Measurements from ENCODE around the gene ARHGAP4. TPM values are rescaled to one million over a fixed set of nuclear protein-coding genes. Genes with fewer than 3 reads are reported as not detected.

Gene ARHGAP4
- total RNA-seq, 1 donor from 2014 or later: 49.4 TPM

GRCh38 chrX:153868576-153869472 is 57.2 kb downstream of the ARHGAP4 start:
- DNase-seq (ENCODE audit: low spot score): no peak

DNA sequence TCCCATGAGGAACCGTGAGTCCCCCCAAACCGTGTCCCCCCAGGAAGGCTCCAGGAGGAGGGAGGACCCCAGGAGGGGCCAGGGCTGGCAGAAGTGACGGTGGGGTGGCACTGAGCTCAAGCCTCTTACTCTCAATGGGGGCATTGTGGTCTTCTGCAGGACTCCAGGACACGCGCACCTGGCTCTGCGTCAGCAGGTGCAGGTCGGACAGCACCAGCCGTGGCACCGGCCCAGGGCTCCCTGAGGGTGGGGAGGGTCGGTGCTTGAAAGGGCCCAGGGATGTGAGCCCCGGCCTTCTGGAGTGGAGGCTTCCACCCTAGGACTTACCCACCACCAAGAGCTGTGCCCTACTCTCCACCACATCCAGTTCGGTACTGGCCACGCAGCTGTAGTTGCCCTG is 58.4 kb downstream of the ARHGAP4 start:
- no peak for DNase-seq (ENCODE audit: low spot score)

DNA sequence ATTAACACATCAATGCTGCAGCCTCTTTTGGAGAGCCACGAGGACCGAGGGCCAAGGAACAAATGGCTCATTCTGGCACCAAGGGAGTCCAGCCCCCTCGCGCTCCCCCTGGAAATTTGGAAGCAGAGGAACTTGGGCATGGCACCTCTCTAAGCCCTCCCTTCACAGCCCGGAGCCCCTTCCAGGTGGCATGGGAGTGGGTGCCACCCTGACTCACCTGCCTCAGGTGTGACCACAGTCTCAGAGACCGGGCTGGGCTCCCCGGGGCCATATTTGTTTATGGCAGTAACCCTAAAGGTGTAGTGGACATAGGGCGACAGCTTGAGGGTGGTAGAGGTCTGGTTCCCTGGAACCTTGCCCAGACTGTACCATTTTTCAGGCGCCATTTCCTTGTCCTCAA is 58.9 kb downstream of the ARHGAP4 start:
- no peak for DNase-seq (ENCODE audit: low spot score)

DNA sequence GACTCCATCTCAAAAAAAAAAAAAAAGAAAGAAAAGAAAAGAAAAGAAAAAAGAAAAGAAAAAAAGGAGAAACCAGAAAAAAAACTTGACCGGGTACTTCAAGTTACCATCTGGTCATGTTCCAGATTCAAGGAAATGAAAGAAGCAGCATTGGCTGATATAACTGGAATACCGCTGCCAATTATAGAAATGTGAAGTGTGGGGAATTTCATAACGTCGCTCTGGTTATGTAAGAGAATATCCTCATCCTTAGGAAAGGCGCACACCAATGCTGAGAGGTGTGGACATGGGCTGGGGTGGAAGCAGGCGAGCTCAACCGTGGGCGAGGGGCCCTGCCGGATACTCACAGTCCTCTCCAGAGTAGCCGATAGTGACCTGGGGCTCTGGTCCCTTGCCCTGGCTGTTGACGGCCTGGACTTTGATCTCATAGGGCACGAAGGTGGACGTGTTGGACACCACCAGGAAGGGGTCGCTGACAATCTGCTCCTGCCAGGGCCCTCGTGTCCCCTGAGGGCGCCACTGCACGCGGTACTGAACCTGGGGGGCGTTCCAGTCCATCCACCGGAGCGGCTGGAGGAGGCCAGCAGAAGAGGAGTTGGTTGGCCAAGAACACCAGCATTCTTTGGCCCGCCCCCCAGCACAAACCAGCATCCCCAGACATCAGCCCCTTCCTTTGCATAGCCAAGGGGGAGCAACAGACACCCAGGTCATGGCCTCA is 59.6 kb downstream of the ARHGAP4 start:
- DNase-seq (ENCODE audit: low spot score): no peak

DNA sequence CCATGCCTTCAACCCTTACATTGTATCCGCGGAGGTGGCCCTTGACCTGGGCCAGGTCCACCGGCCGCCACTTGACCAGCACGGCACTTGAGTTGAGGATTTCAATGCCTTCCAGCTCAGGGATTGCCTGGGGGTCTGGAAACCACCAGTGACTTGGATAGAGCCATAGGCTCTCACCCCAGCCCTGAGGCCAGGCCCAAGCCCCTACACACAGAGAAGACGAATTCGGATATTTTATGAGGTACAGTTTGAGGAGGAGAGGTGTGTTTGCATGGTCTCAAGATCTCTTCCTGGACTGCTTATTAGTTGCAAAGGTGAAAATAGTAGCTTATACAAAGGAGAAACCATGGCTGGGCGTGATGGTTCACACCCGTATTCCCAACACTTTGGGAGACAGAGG is 60.4 kb downstream of the ARHGAP4 start:
- no peak for DNase-seq (ENCODE audit: low spot score)

GRCh38 chrX:153865321-153865580 is 60.8 kb downstream of the ARHGAP4 start:
- no peak for DNase-seq (ENCODE audit: low spot score)

GRCh38 chrX:153864561-153865320 is 61.3 kb downstream of the ARHGAP4 start:
- no peak for DNase-seq (ENCODE audit: low spot score)

DNA sequence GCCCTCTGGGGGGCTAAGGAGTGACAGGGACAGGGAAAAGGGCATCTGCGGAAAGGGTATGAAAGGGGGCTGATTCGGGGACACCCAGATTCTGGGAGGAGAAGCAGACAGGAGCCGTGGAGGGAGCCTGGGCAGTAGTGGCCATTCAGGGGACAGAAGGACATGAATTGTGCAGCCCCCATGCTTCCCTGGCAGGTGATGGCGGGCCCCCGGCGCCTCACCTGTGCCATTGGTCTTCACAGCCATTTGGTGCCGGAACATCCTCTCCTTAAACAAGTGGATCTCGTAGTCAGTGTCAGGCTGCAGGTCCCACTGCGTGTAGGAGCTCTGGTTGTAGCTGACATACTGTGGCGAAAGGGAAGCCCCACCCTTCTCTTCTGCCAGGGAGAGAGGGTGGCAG is 62.0 kb downstream of the ARHGAP4 start:
- DNase-seq (ENCODE audit: low spot score): no peak

- no peak for DNase-seq (ENCODE audit: low spot score)
These were observed 62.6 kb downstream of the ARHGAP4 start for GRCh38 chrX:153863251-153863991.

DNA sequence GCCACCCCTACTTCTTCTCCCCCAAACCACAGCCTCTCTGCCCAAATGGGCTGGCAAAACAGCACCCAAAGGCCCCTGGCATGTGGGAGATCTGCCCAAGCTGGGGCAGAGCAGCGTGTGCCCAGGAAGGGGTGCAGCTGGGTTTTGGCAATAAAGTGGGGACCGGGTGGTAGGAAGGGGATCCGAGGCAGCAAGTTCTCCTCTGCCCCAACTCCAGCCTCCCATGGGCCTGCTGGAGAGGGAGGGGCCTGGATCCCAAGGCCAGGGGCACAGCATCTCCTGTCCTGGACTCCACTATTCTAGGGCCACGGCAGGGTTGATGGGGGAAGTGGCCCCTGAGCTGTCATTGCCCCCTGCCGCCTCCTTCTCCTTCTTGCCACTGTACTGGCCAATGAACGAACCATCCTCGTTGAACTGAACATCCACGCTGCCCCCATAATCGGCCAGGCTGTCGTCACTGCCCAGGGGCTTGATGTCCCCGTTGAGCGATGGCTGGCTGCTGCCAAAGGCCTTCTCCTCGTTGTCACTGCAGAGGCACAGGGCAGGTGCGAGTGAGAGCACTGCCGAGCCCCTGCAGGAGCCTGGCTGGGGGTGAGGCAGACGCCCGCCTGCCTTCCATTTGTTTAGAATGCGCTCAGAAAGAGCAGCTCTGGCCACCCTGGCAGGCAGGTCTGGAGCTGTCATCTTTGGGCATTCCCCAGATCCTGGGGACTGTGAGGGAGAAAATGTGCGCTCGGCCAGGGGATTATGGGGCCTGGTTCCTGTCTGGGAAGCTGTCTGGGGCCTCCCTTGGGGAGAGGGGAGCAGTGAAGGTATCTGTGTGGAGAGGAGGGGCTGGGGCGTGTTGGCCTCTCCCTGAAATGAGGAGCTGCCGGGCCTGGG is 63.5 kb downstream of the ARHGAP4 start:
- peak; percentile 31 for DNase-seq (ENCODE audit: low spot score)

DNA sequence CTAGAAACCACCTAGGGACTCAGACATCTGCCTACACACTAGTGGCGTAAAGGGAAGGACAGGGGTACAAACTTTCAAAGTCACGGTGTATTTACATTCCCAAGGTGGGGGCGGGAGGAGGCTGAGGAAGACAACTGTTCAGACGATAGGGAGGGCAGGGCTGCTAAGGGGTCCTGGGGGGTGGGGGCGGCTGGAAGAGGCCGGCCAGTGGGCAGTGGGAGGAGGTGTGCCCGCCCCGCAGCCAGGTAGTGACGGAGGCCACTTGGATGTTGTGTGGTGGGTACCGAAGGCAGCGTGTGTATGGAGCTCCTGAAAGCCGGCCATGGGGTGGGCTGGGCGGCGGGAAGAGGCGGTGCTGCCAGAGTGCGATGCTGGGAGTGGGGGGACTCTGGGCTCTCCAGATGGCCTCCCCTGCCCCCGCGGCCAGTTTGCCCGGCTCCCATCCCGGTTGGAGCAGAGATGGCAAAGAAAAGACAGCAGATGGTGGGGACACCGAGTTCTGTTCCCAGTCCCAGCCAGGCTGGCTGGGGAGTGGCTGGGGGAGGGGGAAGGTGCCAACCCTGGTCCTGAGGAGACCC is 64.2 kb downstream of the ARHGAP4 start:
- DNase-seq (ENCODE audit: low spot score): no peak

DNA sequence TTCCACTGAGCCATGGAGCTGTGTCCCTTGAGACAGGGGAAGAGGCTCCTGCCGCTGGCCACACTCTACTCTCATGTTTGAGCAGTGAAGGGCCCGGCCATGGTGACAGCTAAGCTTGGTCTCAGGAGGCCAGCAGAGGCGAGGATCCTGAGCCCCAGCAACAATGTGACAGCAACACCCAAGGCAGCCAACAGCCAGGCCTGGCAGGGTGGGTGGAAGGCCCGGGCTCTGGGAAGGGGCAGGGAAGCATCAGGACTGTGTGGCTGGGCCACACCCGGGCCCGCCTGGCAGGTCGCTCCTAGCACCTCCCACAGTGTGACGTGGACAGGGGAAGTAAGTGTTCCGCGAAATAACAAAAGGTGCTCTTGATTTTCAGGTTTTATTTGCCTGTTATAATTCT is 64.9 kb downstream of the ARHGAP4 start:
- no peak for DNase-seq (ENCODE audit: low spot score)

Other genes starting within 250 kb of the ARHGAP4 start
- 27.0 TPM for gene SLC6A8, start 238.3 kb downstream of the ARHGAP4 start, total RNA-seq (ENCODE audit: insufficient read depth, low replicate concordance)
- 58.5 TPM for gene BCAP31, start 201.9 kb downstream of the ARHGAP4 start, total RNA-seq (ENCODE audit: insufficient read depth, low replicate concordance)
- 15.6 TPM for gene ABCD1, start 201.4 kb downstream of the ARHGAP4 start, total RNA-seq (ENCODE audit: insufficient read depth, low replicate concordance)
- 23.6 TPM for gene PLXNB3, start 162.0 kb downstream of the ARHGAP4 start, total RNA-seq (ENCODE audit: insufficient read depth, low replicate concordance)
- gene SRPK3, start 145.2 kb downstream of the ARHGAP4 start, total RNA-seq (ENCODE audit: insufficient read depth, low replicate concordance): not detected
- 17.1 TPM for gene IDH3G, start 131.9 kb downstream of the ARHGAP4 start, total RNA-seq (ENCODE audit: insufficient read depth, low replicate concordance)
- gene SSR4, start 131.6 kb downstream of the ARHGAP4 start, total RNA-seq (ENCODE audit: insufficient read depth, low replicate concordance): 135 TPM
- gene PDZD4, start 95.7 kb downstream of the ARHGAP4 start, total RNA-seq (ENCODE audit: insufficient read depth, low replicate concordance): 7.7 TPM
- 18.8 TPM for gene L1CAM, start 40.1 kb downstream of the ARHGAP4 start, total RNA-seq (ENCODE audit: insufficient read depth, low replicate concordance)
- 3.1 TPM for gene AVPR2, start 21.6 kb downstream of the ARHGAP4 start, total RNA-seq (ENCODE audit: insufficient read depth, low replicate concordance)
- 4.1 TPM for gene NAA10, start 8.8 kb upstream of the ARHGAP4 start, total RNA-seq (ENCODE audit: insufficient read depth, low replicate concordance)
- gene RENBP, start 18.4 kb upstream of the ARHGAP4 start, total RNA-seq (ENCODE audit: insufficient read depth, low replicate concordance): 11.1 TPM
- gene HCFC1, start 45.6 kb upstream of the ARHGAP4 start, total RNA-seq (ENCODE audit: insufficient read depth, low replicate concordance): 7.2 TPM
- gene TMEM187, start 46.5 kb upstream of the ARHGAP4 start, total RNA-seq (ENCODE audit: insufficient read depth, low replicate concordance): 140 TPM
- 43.1 TPM for gene IRAK1, start 93.6 kb upstream of the ARHGAP4 start, total RNA-seq (ENCODE audit: insufficient read depth, low replicate concordance)
- gene MECP2, start 171.5 kb upstream of the ARHGAP4 start, total RNA-seq (ENCODE audit: insufficient read depth, low replicate concordance): 18.8 TPM
- not detected for gene OPN1LW, start 218.0 kb upstream of the ARHGAP4 start, total RNA-seq (ENCODE audit: insufficient read depth, low replicate concordance)

Data from umbilical cord (tissue), 2 donors.